Endothelial cell of hepatic sinusoid (primary cell): ENCODE results near the gene MOB3A.

Experiments
- in situ Hi-C: cut with HindIII; loops from 2 replicates; pipeline ENCODE4 v1.10.0; 2017; ENCODE audit warnings: low sequenced_read_pairs

Gene MOB3A

DNA sequence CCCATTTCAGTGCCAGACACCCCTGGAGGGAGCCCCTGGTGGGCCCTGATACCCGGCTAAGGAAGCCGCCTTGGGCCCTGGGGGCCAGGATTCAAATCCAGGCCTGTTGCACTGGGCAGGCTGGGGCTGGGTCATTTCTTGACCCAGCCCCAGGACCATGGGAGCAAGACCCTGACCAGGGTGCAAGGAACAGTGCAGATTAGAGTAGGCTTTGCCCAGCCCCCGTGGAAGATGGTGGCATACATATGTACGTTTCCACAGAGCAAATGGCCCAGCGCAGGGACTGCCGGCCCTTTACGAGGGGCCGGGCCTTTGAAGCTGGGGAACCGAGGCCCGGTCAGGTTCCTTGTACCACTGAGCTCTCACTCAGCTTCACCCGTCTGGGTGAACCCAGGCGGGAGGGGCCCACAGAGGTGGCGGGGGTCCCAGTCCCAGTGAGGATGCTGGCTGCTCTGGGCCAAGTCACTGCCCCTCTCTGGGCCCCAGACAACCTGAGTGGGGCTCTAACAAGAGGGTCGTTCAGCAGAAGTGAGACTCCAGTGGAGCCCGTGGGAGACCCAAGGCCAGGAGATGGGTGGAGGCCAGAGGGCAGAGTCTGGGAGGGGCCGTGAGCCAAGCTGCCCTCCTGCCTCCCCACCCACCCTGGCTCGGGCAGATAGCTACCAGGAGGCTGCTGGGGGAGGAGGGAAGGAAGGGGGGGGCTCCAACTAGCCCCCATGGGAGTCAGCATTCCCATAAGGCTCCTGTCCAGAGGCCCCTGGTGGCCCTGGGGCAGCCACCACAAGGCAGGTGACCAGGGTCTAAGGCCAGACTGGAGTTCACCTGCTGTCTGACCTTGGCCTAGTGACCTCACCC lies 47.8 kb downstream of the MOB3A start:
- in situ Hi-C loops: no loop called here

DNA sequence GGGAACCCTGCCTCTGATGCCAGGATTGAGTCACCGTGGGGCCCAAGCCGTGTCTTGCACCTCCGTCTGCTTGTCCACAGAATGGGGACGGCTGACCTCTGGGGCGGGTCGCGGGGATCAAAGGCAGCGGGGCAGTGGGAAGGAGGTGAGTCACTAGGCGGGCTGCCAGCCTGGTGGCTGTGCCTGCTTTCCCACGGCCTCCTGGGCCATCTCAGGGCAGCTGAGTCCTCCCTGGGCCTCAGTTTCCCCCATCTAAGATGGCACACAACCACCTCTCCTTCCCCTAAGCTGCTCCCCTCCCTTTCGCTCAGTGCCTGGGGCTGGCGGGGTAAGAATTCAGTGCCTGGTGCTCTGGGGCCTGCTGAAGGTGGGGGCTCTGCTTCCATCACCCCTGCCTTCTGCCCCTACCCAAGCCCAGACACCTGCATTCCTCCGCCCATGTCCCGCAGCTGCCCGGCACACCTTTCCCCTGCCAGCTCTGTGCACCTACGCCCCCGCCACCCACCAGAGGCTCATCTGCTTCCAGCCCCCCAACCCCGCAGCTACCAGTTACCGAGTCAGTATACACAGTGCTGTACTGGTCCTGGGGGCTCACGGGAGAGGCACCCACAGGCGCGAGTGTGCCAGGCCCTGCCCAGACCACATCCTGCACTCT lies 48.5 kb downstream of the MOB3A start:
- in situ Hi-C loops: no loop called here

DNA sequence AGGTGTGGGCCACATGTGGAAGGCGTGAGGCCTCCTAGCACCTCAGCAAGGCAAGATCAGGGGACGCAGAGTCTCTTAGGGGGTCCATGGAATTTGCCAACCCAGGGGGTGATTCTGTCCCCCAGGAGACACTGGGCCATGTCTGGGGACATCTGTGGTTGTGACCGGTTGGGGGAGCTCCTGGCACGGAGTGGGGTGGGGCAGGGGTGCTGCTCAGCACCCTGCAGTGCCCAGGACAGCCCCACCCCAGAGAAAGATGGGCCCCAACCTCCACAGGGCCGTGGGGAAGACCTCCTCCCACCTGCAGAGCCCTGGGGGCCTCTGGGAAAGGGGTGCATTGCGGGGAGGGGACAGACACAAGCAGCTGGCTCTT lies 49.1 kb downstream of the MOB3A start:
- in situ Hi-C loops: no loop called here

DNA sequence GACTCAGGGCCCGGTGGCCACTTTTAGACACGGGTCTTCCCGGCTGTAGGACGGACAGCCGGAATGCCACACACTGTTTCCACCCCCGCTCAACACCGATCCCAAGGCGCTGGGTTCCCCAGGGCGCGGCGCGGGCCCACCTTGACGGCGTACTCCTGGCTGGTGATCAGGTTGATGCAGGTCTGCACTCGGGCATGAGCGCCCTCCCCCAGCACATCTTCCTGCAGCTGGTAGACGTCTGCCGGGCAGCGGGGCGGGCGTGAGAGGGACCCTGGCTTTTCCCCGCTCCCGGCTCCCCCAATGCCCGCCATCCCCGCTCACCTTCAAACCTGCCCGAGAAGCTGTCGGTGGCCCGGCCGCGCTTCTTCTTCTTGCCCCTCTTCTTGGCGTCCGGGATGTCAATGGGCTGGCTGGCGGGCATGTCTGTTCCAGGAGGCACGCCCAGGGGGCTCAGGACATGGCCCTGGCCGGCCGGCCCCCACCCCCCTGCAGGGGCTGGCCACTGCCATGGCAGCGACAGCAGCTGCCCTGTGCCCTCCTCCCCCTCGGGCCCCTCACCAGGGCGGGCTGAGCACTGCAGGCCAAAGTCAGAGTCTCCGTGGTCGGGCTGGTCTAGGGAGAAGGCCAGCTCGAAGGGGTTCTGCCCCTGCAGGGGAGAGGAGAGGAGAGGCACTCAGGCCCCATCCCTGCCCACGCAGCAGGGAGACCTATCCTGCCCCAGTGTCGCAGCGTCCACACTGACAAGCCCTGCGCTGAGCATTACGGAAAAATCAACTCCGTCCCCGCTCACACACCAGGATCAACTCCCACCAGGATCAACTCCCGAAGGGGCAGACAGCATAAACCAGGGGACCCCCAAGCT lies 49.8 kb downstream of the MOB3A start:
- in situ Hi-C loops: no loop called here

DNA sequence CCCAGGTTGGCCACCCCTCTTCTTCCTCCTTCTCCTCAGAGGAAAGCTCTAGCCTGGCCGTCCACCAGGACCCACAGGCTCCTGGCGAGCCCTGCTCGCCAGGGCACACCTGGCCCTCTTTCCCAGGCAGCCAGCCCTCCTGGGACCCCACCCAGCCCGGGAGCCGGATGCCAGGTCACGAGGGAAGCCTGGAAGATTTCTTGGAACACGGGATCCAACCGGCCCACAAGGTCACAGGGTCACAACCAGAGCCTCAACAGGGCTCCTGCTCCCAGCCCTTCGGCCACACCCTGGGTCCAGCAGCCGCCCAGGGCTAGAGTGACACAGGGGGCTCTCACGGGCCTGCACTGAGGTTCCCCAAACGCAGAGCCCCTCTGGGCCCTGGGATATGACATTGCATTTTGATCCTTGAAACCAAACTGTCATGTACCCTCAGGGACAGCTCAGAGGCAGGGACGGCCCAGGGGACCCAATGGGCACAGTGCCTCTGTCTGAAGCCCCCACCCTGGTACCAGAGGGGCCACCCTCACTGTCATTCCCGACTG lies 50.6 kb downstream of the MOB3A start:
- in situ Hi-C loops: no loop called here

DNA sequence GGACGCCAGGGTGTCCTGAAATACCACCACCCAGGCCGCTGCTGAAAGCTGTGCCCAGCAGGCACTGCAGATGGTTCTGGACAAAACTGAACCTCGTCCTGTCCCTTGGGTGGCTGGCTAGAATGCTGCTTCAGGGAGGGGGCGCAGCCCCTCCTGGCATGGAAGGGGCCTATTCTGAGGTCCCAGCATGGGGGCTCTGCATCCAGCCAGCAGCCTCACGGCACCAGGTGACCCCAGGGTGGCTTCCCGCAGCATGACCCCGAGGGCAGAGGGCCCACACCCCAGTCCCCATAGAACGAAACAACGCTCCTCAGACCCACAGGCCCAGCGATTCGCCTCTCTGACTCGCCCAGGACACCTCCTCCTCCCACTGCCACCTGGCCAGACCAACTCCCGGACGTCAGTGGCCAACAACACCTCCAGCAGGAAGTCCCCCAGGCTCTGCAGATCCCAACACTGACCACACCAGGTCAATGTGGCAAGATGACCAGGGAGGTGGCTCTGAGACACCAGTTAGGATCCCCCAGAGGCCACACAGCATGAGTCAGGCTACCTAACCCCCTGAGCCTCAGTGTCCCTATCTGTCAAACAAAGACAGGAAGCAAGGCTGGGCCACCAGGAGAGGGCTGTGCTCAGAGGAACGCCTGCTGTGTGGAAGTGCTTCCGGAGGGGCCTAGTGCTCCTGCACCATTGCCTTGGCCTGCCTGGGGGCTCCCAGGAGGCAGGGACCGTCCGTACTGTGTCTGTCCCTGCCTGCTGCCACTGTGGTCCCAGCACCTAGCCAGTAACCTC lies 51.2 kb downstream of the MOB3A start:
- in situ Hi-C loops: no loop called here

DNA sequence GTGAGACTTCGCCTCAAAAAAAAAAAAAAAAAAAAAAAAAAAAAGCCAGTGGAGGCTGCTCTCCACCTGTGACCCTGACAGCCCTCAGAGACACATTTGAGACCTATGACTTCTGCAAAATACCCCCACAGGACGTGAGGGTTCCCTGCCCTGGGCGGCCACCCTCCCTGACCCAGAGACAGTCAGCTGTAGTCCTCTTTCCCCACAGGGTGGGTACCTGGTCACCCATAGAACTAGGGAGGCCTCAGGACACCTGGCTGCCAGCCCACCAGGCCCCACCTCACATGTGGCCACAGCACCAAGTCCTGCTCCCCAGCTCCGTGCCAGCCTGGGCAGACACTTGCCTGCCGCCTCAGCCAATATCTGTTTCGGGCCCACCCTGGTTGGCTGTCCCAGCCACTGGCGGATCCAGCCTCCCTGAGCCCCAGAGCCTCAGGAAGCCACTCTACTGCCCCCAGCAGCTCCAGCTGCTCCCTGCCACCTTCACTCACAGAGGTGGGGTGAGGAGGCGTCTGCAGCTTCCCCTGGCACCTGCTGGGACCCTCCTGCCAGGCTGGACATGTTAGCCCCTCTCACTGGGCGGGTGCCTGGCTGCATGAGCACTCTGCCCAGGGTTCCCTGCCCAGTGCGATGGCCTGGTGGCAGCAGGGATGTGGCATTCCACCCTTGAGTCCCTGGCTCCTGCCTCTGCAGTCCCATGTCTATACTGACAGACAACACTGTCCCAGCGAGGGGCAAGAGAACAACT lies 52.0 kb downstream of the MOB3A start:
- in situ Hi-C loops: no loop called here

DNA sequence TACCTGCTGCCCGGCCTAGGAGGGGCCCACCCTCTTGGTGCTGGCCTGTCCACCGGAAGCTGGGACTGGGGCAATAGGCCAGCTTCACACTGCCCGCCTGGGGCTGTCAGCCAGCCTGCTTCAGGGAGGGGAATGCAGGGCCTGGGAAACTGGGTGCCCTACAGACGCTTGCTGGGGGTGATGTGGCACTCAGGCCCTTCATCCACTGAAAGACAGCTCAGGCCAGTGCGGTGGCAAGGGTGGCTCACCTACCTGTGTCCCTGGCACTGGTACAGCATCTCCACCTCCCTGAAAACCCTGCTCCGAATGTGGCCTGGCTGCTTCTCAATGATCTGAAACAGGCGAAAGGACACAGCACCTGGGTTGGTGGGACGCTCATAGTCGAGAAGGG lies 52.9 kb downstream of the MOB3A start:
- in situ Hi-C loops: no loop called here

DNA sequence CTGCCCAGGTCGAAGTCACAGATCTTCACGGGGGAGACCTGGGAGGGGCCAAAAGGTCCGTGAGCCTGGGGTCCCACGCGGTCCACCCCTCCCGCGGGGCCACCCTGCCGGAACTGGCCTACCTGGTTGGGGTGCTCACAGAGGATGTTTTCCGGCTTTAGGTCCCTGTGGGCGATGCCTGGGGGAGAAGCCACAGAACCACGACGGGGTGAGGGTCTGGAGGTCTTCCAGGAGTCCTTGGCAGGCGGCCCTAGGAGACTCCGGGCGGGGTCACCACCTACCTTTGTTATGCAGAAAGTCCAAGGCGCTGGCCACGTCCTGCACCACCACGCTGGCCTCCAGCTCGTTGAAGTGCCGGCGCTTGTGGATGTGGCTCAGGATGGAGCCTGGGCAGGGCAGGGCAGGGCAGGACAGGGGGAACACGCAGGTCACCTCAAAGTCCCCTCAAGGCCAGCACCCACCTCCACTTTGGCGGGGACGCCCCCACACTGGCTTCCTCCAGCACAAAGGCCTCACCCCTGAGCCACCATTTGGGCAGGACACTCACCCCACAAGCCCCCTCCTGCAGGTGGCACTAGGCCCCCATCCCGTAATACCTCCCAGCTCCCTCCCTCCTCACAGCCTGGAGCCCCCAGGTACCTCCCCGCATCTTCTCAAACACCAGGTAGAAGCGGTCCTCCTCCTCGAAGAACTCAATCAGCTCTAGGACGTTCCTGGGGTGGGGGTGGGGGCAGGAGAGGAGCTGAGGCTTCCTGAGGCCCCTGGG lies 53.5 kb downstream of the MOB3A start:
- in situ Hi-C loops: no loop called here

DNA sequence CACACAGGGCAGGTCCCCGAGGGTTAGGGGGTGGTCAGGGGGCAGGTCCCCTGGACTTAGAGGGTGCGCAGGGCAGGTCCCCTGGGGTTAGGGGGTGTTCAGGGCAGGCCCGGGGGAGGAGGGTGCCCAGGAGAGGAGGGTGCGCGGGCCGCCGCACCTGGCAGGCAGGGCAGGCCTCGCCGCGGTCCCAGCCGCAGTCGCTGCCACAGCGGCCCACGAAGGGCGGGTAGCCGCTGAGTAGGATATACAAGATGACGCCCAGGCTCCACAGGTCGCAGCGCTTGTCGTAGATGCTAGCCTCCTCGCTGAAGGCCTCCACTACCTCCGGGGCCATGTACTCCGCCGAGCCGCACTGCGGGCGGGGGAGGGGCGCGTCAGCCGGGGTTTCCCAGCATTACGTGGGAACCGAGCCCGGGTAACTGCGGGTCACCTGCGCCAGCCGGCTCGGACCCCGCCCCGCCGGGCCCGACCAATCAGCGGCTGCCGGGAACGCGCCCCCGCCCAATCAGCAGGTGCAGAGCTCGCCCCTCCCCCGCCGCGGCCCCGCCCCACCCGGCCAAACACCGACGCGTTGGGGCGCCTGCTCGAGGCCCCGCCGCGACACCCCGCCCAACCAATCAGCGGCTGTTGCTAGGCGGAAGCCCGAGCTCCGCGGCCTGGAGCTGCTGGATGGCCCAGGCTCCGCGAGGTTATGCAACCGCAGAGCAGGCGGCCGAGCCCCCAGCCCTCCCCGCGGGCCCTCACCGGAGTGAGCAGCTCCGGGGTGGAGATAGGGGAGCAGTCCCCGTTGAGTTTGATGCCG lies 54.2 kb downstream of the MOB3A start:
- in situ Hi-C loops: no loop called here

DNA sequence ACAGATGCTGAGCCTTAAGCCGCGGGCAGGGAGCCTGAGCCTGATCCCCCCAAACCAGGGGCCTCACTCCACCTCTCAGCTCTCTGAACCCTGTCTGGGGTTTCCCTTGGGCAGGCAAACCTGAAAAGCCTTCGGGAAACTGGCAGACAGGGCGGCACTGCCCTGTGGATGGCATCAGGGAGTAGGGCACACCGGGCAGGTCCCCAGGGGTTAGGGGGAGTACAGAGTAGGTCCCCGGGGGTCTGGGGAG lies 54.8 kb downstream of the MOB3A start:
- in situ Hi-C loops: no loop called here

DNA sequence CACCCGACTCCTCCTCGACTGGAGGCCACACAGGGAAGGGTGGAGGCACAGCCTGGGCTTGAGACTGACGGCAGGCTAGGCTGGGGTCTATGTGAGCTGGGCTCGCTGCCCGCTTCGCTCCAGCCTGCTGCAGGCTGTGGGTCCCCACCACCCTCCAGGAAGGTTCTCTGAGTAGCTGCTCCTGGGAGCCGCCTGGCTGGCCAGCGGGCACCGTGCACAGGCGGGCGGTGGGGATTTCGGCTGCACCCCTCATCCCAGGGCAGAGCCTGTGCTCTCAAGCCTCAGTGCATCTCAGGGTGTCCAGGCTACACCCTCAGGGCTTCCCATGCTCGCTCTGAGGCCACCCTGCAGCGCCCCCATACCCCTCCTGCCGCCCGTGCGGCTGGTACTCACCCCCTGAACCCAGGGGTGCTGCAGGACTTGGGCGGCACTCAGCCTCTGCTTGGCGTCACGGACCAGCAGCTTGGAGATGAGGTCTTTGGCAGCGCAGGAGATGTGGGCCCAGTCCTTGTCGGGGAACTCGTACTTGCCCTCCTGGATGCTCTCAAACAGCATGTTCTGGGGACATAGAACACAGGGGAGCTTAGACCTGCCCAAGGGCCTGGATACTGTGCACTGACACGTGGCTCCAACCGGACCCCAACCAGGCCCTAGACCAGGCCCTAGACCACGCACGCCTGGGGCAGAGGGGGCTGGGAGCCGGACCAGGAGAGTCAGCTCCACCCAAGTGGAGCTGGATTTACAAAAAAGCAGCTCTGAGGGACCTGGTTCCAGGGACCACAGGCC lies 55.3 kb downstream of the MOB3A start:
- in situ Hi-C loops: no loop called here

DNA sequence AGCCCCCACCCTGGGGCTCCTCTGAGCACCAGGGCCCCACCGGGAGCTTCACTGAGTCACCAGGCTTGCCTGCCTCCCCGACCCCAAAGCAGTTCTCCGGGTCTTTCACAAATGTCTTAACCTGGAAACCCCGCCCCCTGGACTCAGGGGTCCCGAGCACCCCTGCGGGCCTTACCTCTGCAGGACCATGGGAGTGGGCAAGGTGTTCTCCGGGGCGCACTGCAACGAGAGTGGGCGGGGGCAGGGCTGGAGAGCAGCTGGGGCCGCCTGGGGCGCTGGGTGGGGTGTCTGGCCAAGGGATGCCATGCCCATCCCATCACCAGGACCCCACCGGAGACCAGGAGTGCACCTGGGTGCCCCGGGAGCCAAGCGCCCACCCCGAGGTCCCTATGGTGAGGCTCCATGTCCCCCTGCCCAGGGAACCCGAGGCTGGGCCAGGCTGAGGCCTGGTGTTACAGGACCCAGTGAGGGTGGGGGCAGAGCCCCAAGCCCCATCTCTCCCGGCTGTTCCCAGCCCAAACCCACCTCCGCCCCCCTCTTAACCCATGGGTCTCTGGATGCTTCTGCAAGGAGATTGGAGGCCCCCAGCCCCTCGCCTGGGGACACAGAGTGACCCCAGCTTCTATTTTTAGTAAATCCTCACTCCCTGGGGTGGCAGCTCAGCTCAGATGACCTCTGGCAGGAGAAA lies 56.0 kb downstream of the MOB3A start:
- in situ Hi-C loops: no loop called here

DNA sequence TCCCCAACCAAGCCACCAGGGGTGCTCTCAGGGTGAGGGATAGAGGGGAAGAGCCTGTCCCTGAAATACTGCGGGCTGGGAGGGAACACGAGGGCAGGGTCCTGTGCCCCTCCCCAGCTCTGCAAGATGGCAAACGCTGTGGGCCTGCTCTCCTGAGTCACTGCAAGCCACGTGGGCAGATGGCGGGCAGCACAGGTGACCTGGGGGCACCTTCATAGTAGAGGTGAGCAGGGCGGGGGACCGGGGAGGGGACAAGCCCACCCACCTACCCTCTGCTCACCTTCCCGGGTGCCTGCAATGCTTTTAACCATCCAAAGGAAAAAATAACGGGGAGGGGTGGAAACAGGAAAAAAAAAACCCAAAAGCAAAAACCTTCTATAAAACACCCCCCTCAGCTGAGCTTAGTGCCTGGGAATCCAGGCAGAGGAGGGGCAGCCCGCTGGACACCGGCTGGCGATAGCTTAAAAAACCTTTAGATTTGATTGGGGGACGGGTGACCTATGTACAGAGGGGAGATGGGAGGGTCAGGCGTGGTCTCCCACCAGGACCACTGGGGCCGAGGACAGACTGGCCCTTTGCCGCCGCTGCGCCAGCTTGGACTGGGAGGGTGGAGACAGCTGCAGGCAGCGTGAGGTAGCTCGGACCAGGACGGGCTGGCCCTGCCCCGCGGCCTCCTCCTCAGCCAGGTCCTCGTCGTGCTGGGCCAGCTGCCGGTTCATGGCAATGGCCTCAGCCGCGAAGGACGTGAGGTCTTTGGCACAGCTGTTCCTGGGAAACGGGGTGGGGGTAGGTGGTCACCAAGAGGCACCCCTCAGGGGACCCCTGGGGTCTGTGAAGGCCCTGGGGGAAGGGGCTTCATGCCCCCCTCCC lies 56.8 kb downstream of the MOB3A start:
- in situ Hi-C loops: no loop called here

DNA sequence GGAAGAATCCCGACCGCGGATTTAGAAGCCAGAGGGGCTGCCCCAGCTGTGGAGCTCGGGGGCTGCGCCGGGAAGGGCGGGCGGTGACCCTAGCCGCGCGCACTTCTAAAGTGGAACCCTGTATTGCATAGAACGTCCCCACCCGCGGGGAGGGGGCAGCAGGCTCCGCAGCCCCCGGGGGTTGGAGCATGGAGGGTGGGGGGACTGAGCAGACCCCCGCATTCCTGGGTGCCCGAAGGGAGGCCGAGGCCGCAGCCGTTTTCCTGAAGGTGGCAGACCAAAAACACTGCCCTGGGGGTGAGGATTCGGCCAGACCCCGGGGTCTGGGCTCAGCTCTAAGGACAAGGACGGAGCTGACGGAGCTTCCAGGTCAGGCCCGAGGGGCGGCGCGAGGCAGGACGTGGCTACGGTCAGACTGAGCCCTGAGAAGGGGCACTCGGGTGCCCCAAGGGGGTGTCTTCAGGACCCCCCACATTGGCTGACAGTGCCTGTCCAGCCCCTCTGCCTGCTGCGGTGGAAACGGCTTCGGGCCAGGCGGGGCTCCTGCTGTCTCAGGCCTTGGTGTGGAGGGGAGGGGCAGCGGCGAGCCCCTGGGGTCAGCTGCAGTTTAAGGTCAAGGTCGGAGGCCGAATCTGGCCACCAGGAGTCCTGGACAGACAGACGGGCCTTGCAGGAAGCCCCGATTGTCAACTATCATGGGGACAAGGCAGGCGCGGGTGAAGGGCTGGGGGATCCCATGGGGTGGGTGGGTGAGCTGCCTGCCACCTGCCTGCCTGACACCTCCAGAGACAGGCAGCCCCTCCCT lies 57.6 kb downstream of the MOB3A start:
- in situ Hi-C loops: no loop called here
